Glutamatergic neuron (in vitro differentiated cells): ENCODE results near the gene MCEMP1. TPM values are rescaled to one million over a fixed set of nuclear protein-coding genes. Genes with fewer than 3 reads are reported as not detected.

Source experiments
- DNase-seq: peaks from one replicate; pipeline ENCODE4 v3.0.0; 2022
- H3K27ac Mint-ChIP-seq: one replicate; pipeline ENCODE4 v1.8.0; 2020; ENCODE audit warnings: mild to moderate bottlenecking, mixed read lengths, inconsistent platforms; ENCODE audit not compliant: unreplicated experiment
- H3K27me3 Mint-ChIP-seq: one replicate; pipeline ENCODE4 v1.8.0; 2020; ENCODE audit warnings: mild to moderate bottlenecking, moderate library complexity, mixed read lengths, inconsistent platforms; ENCODE audit not compliant: unreplicated experiment
- H3K36me3 Mint-ChIP-seq: one replicate; pipeline ENCODE4 v1.8.0; 2020; ENCODE audit warnings: mild to moderate bottlenecking, mixed read lengths, inconsistent platforms; ENCODE audit not compliant: unreplicated experiment
- H3K4me1 Mint-ChIP-seq: one replicate; pipeline ENCODE4 v1.8.0; 2020; ENCODE audit warnings: mild to moderate bottlenecking, low read depth, mixed read lengths, inconsistent platforms; ENCODE audit not compliant: unreplicated experiment
- H3K4me3 Mint-ChIP-seq: one replicate; pipeline ENCODE4 v1.8.0; 2020; ENCODE audit warnings: mild to moderate bottlenecking, mixed read lengths, inconsistent platforms; ENCODE audit not compliant: unreplicated experiment
- H3K9me3 Mint-ChIP-seq: one replicate; pipeline ENCODE4 v1.8.0; 2020; ENCODE audit warnings: mild to moderate bottlenecking, moderate library complexity, mixed read lengths, inconsistent platforms; ENCODE audit not compliant: unreplicated experiment
- total RNA-seq: library from RNA; stranded (reverse); fragmentation: NEBNext Ultra II Directional; extraction: Animal tissue kit (Norgen Biotek cat#: 25700); gene quantifications from one replicate; pipeline ENCODE4 v1.2.1, GENCODE V29; 2021; ENCODE audit not compliant: unreplicated experiment
- TF ChIP-seq, protein P1 (sequence below): fragments of 200-600 bp; sonication (generic); IDR thresholded peaks from one replicate; pipeline ENCODE4 v1.5.0; 2021; ENCODE audit not compliant: partially characterized antibody, unreplicated experiment

The MCEMP1 gene
- total RNA-seq, 1 donor from 2014 or later = not detected

DNA sequence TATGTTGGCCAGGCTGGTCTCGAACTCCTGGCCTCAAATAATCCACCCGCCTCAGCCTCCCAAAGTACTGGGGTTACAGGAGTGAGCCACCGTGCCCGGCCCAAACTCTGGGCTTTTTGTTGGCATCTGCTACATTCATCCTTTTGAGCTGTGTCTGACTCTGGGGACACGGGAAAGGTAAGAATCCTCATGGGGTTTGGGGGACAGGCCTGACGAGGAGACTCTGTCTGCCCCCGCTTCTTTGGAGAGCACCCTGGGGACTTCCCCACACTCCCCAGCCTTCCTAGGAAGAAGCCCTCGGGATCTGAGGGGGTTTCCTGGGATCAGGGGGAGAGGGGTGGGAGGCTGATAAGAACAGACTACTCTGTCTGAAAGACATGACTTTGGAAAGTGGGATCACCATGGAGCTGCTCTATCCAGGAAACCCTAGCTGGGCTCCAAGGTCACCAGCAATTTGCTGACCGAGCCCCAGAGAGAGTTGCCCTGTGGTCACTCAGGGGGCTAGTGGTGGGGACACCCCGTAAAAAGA lies 33.1 kb downstream of the MCEMP1 start:
- H3K4me3 Mint-ChIP-seq = no peak overlapping the region
- TF ChIP-seq, protein P1, sequence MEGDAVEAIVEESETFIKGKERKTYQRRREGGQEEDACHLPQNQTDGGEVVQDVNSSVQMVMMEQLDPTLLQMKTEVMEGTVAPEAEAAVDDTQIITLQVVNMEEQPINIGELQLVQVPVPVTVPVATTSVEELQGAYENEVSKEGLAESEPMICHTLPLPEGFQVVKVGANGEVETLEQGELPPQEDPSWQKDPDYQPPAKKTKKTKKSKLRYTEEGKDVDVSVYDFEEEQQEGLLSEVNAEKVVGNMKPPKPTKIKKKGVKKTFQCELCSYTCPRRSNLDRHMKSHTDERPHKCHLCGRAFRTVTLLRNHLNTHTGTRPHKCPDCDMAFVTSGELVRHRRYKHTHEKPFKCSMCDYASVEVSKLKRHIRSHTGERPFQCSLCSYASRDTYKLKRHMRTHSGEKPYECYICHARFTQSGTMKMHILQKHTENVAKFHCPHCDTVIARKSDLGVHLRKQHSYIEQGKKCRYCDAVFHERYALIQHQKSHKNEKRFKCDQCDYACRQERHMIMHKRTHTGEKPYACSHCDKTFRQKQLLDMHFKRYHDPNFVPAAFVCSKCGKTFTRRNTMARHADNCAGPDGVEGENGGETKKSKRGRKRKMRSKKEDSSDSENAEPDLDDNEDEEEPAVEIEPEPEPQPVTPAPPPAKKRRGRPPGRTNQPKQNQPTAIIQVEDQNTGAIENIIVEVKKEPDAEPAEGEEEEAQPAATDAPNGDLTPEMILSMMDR = no peak
- H3K27me3 Mint-ChIP-seq = peaks cover 2% of the 10 kb centered on the region
- H3K4me1 Mint-ChIP-seq = no peaks in the 10 kb centered on the region
- H3K36me3 Mint-ChIP-seq = no peaks in the 10 kb centered on the region
- peaks cover 7% of the 10 kb centered on the region for H3K9me3 Mint-ChIP-seq
- no peak overlapping the region for H3K27ac Mint-ChIP-seq
- DNase-seq = no peak

DNA sequence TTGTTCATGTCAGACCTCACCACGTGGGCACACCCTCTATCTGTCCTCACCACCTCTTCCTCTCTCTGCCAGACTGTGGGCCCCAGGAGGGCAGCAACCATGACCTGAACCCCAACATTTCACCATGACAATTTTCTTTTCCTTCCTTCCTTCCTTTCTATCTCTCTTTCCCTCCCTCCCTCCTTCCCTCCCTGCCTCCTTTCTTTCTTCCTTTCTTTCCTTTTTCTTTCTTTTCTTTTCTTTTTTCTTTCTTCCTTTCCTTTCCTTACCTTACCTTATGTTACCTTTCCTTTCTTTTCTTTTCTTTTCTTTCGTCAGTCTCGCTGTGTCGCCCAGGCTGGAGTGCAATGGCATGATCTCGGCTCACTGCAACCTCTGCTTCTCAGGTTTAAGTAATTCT lies 33.7 kb downstream of the MCEMP1 start:
- Mint-ChIP-seq H3K36me3 (no peaks in the 10 kb centered on the region), H3K9me3 (peaks cover 7% of the 10 kb centered on the region), H3K4me1 (no peaks in the 10 kb centered on the region), H3K27me3 (peaks cover 4% of the 10 kb centered on the region), H3K27ac (no peak overlapping the region), H3K4me3 (no peak overlapping the region)
- TF ChIP-seq, protein P1 = no peak
- no peak for DNase-seq

DNA sequence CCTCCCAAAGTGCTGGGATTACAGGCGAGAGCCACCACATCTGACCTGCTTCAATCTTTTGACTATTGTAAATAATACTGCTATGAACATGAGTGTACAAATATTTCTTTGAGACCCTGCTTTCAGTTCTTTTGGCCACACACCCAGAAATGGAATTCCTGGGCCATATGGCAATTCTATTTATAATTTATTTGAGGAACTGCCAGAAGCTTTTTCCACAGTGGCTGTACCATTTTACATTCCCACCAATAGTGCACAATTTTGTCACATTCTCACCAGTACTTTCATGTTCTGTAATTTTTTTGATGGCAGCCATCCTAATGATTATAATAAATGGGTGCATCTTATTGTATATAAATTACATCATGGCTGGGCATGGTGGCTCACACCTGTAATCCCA lies 38.8 kb downstream of the MCEMP1 start:
- Mint-ChIP-seq H3K27ac (no peak overlapping the region), H3K4me1 (peaks cover 6% of the 10 kb centered on the region), H3K36me3 (no peaks in the 10 kb centered on the region), H3K27me3 (peaks cover 5% of the 10 kb centered on the region), H3K4me3 (no peak overlapping the region), H3K9me3 (peaks cover 4% of the 10 kb centered on the region)
- TF ChIP-seq, protein P1 = no peak
- no peak for DNase-seq

DNA sequence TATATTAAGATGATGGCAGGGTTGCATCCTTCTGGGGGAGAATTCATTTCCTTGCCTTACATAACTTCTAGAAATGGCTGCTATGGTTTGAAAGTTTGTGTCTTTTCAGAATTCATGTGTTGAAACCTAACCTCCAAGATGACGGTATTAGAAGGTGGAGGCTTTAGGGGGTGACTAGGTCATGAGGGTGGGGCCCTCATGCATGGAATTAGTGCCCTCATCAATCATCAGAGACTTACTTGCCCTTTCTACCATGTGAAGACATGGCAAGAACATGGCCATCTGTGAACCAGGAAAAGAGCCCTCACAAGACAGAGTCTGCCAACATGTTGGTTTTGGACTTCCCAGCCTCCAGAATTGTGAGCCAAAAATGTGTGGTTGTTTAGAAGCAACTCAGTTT lies 39.9 kb downstream of the MCEMP1 start:
- H3K9me3 Mint-ChIP-seq = peaks cover 6% of the 10 kb centered on the region
- H3K36me3 Mint-ChIP-seq = no peaks in the 10 kb centered on the region
- no peak overlapping the region for H3K4me3 Mint-ChIP-seq
- H3K27me3 Mint-ChIP-seq = peaks cover 5% of the 10 kb centered on the region
- no peak for DNase-seq
- no peak overlapping the region for H3K27ac Mint-ChIP-seq
- peaks cover 6% of the 10 kb centered on the region for H3K4me1 Mint-ChIP-seq
- TF ChIP-seq, protein P1 = no peak

DNA sequence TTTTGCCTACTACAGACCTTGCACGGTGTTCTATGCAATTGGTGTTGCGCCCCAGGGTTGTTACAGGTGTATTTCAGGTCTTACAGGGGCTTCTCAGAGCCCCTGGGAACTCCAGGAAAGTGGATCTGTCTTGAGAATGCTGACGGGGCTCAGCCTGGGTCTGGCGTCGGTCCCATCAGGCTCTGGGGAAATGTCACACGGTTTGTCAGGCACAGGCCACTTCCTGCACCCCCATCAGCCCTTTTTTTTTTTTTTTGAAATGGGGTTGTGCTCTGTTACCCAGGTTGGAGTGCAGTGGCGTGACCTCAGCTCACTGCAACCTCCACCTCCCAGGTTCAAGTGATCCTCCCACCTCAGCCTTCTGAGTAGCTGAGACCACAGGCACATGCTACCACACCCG lies 41.8 kb downstream of the MCEMP1 start:
- H3K4me3 Mint-ChIP-seq = no peak overlapping the region
- peaks cover 16% of the 10 kb centered on the region for H3K27me3 Mint-ChIP-seq
- no peak for DNase-seq
- peaks cover 22% of the 10 kb centered on the region for H3K9me3 Mint-ChIP-seq
- peaks cover 20% of the 10 kb centered on the region for H3K4me1 Mint-ChIP-seq
- H3K27ac Mint-ChIP-seq = no peak overlapping the region
- TF ChIP-seq, protein P1 = no peak
- no peaks in the 10 kb centered on the region for H3K36me3 Mint-ChIP-seq
